ENCODE measurements around the gene CDH23.

The CDH23 gene

GRCh38 chr10:71614946-71615345 is 218.2 kb downstream of the CDH23 start:
- no peak for TF ChIP-seq CTCF (IDR thresholded peaks at IDR 0.05; ENCODE audit: low read depth, low read length, missing control alignments)
- in situ Hi-C loops (cut with HindIII; ENCODE audit: low sequenced_read_pairs), result no loop called here
- H3K4me3 ChIP-seq (ENCODE audit: low read depth, low read length), result no peak overlapping the region
- no peak for DNase-seq (ENCODE audit: low read depth)

GRCh38 chr10:71615538-71616329 is 219.0 kb downstream of the CDH23 start:
- no peak for TF ChIP-seq CTCF (IDR thresholded peaks at IDR 0.05; ENCODE audit: low read depth, low read length, missing control alignments)
- no peak overlapping the region for H3K4me3 ChIP-seq (ENCODE audit: low read depth, low read length)
- no peak for DNase-seq (ENCODE audit: low read depth)
- in situ Hi-C loops (cut with HindIII; ENCODE audit: low sequenced_read_pairs), result no loop called here

GRCh38 chr10:71616817-71617654 is 220.3 kb downstream of the CDH23 start:
- in situ Hi-C loops (cut with HindIII; ENCODE audit: low sequenced_read_pairs), result no loop called here
- TF ChIP-seq CTCF (IDR thresholded peaks at IDR 0.05; ENCODE audit: low read depth, low read length, missing control alignments), result no peak
- no peak for DNase-seq (ENCODE audit: low read depth)
- no peak overlapping the region for H3K4me3 ChIP-seq (ENCODE audit: low read depth, low read length)

- no peak overlapping the region for H3K4me3 ChIP-seq (ENCODE audit: low read depth, low read length)
- no peak for DNase-seq (ENCODE audit: low read depth)
- TF ChIP-seq CTCF (IDR thresholded peaks at IDR 0.05; ENCODE audit: low read depth, low read length, missing control alignments), result no peak
- in situ Hi-C loops (cut with HindIII; ENCODE audit: low sequenced_read_pairs), result no loop called here
Measured at GRCh38 chr10:71618176-71618575, 221.5 kb downstream of the CDH23 start.

GRCh38 chr10:71618598-71618997 is 221.9 kb downstream of the CDH23 start:
- DNase-seq (ENCODE audit: low read depth), result no peak
- H3K4me3 ChIP-seq (ENCODE audit: low read depth, low read length), result no peak overlapping the region
- in situ Hi-C loops (cut with HindIII; ENCODE audit: low sequenced_read_pairs), result no loop called here
- no peak for TF ChIP-seq CTCF (IDR thresholded peaks at IDR 0.05; ENCODE audit: low read depth, low read length, missing control alignments)

- TF ChIP-seq CTCF (IDR thresholded peaks at IDR 0.05; ENCODE audit: low read depth, low read length, missing control alignments), result no peak
- no peak for DNase-seq (ENCODE audit: low read depth)
- H3K4me3 ChIP-seq (ENCODE audit: low read depth, low read length), result no peak overlapping the region
- in situ Hi-C loops (cut with HindIII; ENCODE audit: low sequenced_read_pairs), result no loop called here
Measured at GRCh38 chr10:71620642-71621041, 223.9 kb downstream of the CDH23 start.

All from astrocyte of the cerebellum (primary cell).